Measurements from ENCODE around the gene TRAF7. TPM values are rescaled to one million over a fixed set of nuclear protein-coding genes. Genes with fewer than 3 reads are reported as not detected.

The TRAF7 gene
- total and polyA plus RNA-seq, 2 of the 13 experiments (the other 11 are each of a cell fraction or from before 2014, with no cell fraction given): 47.9 to 65.6 TPM

DNA sequence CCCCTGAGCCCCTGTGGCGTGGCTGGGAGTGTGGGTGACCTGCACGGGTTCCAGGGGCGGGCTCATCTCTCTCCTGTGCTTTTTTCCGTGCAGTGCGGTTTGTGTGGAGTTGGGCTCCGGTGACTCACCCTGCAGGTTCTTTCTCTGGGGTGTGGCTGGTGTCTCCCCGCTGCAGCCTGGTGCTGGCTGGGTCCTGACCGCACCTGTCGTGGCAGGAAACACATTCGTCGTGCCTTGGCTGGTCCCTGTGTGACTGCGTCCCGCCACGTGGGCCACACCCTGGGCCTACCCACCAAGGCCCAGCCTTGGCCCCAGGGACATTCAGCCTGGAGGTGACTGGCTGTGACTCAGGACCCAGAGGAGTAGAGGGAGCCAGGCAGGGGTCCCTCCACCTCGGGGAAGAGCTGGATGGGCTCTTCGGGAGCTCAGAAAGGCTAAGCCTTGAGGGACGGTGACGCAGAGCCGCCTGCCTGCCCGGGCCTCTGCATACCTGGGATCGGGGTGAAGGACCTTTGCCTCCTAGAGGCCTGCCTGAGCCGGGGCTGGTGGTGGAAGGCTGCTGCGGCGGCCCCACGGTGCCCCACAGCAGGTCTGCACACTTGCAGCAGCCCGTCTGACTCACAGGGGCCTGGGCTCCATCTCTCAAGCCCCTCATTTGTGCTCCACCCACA, 7.8 kb downstream of the TRAF7 start (continued):
- TF ChIP-seq, protein P1, sequence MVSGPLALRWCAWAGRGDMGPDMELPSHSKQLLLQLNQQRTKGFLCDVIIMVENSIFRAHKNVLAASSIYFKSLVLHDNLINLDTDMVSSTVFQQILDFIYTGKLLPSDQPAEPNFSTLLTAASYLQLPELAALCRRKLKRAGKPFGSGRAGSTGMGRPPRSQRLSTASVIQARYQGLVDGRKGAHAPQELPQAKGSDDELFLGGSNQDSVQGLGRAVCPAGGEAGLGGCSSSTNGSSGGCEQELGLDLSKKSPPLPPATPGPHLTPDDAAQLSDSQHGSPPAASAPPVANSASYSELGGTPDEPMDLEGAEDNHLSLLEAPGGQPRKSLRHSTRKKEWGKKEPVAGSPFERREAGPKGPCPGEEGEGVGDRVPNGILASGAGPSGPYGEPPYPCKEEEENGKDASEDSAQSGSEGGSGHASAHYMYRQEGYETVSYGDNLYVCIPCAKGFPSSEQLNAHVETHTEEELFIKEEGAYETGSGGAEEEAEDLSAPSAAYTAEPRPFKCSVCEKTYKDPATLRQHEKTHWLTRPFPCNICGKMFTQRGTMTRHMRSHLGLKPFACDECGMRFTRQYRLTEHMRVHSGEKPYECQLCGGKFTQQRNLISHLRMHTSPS (CRISPR knock-in tag; IDR thresholded peaks at IDR 0.05; ENCODE audit: low read depth): no peak
- TF ChIP-seq FOSL2 (CRISPR knock-in tag; IDR thresholded peaks at IDR 0.05): peak; percentile 80
- TF ChIP-seq FOXA1 (IDR thresholded peaks at IDR 0.05): no peak
- TF ChIP-seq FOXA1 (CRISPR knock-in tag; IDR thresholded peaks at IDR 0.05): no peak
- TF ChIP-seq ZNF614 (CRISPR knock-in tag; IDR thresholded peaks at IDR 0.05; ENCODE audit: borderline replicate concordance): no peak
- TF ChIP-seq, protein P2, sequence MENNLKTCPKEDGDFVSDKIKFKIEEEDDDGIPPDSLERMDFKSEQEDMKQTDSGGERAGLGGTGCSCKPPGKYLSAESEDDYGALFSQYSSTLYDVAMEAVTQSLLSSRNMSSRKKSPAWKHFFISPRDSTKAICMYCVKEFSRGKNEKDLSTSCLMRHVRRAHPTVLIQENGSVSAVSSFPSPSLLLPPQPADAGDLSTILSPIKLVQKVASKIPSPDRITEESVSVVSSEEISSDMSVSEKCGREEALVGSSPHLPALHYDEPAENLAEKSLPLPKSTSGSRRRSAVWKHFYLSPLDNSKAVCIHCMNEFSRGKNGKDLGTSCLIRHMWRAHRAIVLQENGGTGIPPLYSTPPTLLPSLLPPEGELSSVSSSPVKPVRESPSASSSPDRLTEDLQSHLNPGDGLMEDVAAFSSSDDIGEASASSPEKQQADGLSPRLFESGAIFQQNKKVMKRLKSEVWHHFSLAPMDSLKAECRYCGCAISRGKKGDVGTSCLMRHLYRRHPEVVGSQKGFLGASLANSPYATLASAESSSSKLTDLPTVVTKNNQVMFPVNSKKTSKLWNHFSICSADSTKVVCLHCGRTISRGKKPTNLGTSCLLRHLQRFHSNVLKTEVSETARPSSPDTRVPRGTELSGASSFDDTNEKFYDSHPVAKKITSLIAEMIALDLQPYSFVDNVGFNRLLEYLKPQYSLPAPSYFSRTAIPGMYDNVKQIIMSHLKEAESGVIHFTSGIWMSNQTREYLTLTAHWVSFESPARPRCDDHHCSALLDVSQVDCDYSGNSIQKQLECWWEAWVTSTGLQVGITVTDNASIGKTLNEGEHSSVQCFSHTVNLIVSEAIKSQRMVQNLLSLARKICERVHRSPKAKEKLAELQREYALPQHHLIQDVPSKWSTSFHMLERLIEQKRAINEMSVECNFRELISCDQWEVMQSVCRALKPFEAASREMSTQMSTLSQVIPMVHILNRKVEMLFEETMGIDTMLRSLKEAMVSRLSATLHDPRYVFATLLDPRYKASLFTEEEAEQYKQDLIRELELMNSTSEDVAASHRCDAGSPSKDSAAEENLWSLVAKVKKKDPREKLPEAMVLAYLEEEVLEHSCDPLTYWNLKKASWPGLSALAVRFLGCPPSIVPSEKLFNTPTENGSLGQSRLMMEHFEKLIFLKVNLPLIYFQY (CRISPR knock-in tag; IDR thresholded peaks at IDR 0.05; ENCODE audit: borderline replicate concordance): peak; percentile 55; the same call in 1 of the 2 replicates
- no peak for TF ChIP-seq ZMYM3 (CRISPR knock-in tag; IDR thresholded peaks at IDR 0.05)
- TF ChIP-seq ZNF660 (CRISPR knock-in tag; IDR thresholded peaks at IDR 0.05; ENCODE audit: borderline replicate concordance, low read depth): no peak
- TF ChIP-seq, protein P3, sequence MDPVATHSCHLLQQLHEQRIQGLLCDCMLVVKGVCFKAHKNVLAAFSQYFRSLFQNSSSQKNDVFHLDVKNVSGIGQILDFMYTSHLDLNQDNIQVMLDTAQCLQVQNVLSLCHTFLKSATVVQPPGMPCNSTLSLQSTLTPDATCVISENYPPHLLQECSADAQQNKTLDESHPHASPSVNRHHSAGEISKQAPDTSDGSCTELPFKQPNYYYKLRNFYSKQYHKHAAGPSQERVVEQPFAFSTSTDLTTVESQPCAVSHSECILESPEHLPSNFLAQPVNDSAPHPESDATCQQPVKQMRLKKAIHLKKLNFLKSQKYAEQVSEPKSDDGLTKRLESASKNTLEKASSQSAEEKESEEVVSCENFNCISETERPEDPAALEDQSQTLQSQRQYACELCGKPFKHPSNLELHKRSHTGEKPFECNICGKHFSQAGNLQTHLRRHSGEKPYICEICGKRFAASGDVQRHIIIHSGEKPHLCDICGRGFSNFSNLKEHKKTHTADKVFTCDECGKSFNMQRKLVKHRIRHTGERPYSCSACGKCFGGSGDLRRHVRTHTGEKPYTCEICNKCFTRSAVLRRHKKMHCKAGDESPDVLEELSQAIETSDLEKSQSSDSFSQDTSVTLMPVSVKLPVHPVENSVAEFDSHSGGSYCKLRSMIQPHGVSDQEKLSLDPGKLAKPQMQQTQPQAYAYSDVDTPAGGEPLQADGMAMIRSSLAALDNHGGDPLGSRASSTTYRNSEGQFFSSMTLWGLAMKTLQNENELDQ (CRISPR knock-in tag; IDR thresholded peaks at IDR 0.05; ENCODE audit: borderline replicate concordance): no peak
- TF ChIP-seq SPEN (CRISPR knock-in tag; IDR thresholded peaks at IDR 0.05; ENCODE audit: low read depth): peak; percentile 31; the same call in 1 of the 2 replicates
- TF ChIP-seq GTF3A (CRISPR knock-in tag; conservative IDR thresholded peaks at IDR 0.05): no peak
- TF ChIP-seq, protein P4, sequence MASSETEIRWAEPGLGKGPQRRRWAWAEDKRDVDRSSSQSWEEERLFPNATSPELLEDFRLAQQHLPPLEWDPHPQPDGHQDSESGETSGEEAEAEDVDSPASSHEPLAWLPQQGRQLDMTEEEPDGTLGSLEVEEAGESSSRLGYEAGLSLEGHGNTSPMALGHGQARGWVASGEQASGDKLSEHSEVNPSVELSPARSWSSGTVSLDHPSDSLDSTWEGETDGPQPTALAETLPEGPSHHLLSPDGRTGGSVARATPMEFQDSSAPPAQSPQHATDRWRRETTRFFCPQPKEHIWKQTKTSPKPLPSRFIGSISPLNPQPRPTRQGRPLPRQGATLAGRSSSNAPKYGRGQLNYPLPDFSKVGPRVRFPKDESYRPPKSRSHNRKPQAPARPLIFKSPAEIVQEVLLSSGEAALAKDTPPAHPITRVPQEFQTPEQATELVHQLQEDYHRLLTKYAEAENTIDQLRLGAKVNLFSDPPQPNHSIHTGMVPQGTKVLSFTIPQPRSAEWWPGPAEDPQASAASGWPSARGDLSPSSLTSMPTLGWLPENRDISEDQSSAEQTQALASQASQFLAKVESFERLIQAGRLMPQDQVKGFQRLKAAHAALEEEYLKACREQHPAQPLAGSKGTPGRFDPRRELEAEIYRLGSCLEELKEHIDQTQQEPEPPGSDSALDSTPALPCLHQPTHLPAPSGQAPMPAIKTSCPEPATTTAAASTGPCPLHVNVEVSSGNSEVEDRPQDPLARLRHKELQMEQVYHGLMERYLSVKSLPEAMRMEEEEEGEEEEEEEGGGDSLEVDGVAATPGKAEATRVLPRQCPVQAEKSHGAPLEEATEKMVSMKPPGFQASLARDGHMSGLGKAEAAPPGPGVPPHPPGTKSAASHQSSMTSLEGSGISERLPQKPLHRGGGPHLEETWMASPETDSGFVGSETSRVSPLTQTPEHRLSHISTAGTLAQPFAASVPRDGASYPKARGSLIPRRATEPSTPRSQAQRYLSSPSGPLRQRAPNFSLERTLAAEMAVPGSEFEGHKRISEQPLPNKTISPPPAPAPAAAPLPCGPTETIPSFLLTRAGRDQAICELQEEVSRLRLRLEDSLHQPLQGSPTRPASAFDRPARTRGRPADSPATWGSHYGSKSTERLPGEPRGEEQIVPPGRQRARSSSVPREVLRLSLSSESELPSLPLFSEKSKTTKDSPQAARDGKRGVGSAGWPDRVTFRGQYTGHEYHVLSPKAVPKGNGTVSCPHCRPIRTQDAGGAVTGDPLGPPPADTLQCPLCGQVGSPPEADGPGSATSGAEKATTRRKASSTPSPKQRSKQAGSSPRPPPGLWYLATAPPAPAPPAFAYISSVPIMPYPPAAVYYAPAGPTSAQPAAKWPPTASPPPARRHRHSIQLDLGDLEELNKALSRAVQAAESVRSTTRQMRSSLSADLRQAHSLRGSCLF (CRISPR knock-in tag; IDR thresholded peaks at IDR 0.05; ENCODE audit: borderline replicate concordance): no peak
- no peak for TF ChIP-seq SIN3A (IDR thresholded peaks at IDR 0.05; ENCODE audit: borderline replicate concordance, low read depth, low read length)
